GM18511 (cell line): ENCODE measurements around the gene INSR.

Source experiments
- ATAC-seq: cut with Tn5 transposase; IDR thresholded peaks from one replicate; pipeline ENCODE4 v1.9.1; 2021; ENCODE audit warnings: mild to moderate bottlenecking, moderate library complexity; ENCODE audit not compliant: unreplicated experiment

Gene INSR

DNA sequence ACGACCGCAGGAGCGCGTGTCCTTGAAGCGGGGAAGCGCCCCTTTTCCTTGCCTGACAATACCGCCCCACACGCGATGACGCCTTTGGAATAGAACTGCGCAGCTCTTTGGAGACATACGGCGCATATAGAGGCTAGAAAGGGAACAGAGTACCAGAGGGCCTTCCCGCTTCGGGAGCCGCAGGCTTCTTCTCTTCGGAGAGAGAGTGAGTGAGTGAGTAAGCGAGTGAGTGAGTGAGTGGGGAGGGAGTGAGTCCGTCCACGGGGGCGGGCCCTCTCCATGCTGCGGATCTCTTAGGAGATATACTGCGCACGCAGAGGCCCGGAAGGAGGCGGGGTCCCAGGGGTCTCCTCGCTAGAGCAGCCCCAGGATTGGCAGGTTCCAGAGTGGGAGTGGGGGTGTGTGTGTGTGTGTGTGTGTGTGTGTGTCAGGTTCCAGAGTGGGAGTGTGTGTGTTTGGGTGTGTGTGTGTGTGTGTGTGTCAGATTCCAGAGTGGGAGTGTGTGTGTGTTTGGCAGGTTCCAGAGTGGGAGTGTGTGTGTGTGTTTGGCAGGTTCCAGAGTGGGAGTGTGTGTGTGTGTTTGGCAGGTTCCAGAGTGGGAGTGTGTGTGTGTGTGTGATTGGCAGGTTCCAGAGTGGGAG is 97.0 kb downstream of the INSR start:
- ATAC-seq, result peak; percentile 59

DNA sequence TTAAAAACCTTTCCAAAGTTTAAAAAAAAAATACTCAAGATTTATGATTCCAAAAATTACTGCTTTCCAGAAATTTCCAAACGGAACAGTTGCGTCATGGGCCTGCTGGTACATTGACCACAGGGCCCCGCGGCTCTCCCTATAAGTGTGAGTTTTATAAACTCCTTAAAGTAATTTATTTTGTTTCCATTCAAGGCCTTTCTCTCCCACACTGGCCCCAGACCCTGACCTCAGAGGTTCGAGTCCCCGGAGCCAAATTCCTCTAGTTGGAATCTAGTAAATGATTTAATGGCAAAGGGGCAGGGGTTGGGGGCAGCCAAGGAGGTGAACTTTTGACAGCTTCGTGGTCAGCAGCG is 97.5 kb downstream of the INSR start:
- no peak for ATAC-seq

DNA sequence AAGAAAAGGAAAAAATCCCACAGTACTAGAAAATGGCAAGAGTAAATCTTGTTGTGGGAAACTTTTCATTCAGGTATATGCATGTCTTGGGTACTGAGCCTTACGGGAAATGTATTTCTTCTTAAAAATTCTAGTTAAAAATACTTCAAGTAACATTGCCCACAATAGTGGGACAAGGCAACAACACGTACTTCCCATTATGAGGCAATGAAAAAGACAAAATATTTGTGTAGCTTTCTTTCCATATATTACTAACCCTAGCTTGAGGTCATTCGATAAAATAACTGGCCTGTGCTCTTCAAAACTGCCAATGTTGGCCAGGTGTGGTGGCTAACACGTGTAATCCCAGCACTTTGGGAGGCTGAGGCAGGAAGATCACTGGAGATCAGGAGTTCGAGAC is 99.2 kb downstream of the INSR start:
- ATAC-seq, result no peak

DNA sequence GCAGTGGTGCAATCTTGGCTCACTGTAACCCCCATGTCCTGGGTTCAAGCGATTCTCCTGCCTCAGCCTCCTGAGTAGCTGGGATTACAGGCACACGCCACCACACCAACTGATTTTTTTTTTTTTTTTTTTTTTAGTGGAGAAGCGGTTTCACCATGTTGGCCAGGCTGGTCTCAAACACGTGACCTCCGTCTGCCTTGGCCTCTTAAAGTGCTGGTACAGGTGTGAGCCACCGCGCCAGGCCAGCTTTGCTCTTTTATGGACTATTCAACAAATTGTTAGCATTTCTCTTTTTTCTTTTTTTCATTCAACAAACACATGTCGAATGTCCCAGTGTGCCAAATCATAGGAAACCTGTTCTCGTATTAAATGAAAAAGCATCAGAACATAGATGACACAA is 99.6 kb downstream of the INSR start:
- ATAC-seq, result no peak

DNA sequence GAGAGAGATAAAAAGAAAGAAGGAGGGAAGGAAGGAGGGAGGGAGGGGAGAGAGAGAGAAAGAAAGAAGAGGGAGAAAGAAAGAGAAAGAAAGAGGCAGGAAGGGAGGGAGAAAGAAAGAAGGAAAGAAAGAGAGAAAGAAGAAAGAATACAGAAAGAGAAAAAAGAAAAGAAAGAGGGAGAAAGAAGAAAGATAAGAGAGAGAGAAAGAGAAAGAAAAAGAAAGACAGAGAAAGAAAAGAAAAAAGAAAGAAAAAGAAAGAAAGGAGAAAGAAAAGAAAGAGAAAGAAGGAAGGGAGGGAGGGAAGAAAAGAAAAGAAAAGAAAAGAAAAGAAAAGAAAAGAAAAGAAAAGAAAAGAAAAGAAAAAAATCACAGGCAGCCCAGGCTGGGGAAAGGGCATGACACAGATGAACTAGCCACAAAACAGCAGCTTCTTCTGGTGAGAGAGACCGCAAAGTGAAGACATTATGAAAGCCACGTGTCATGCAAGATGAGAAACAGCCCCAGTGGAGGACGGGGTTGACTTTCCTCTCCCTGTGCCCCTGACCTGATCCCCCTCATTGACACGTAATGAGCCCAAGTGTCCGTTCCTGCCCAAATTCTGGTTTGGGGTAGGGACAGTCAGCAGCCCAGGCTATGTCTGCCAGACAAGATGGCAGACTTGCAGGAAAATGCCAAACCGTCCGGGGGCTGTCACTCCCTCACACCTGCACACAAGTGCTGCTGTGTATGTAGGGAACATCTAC is 102.1 kb downstream of the INSR start:
- no peak for ATAC-seq

DNA sequence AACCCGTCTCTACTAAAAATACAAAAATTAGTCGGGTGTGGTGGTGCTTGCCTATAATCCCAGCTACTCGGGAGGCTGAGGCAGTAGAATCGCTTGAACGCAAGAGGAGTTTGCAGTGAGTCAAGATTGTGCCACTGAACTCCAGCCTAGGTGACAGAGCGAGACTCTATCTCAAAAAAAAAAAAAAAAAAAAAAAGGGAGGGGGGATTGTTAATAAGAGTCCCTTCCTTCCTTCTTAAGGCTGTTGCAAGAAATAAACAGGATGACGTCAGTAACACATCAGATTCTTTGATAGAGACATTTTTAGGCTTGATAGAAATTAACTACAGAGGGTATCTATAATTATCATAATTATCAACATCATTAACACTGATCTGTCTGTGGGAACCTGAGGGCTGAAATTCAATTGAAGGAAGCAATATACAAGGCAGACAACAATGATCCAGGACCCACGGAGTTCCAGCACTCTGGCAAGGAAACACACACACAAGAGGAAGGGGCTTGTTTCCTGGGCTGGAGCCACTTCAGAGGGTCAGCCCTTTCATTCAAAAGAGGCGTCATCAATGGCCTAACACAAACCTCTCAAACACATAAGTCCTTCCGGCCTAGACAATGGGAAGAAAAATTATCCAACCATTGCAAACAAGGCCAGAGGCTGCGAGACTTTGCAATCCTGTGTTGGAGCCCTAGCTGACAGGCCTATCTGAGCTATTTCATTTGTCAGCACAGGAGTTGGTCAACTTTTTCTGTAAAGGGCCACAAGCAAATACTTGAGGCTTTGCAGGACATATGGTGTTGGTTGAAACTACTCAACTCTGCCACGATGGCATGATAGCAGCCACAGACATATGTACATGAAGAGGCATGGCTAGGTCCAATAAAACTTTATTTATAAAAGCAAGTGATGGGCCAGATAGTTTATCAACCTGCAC is 105.2 kb downstream of the INSR start:
- ATAC-seq, result no peak

DNA sequence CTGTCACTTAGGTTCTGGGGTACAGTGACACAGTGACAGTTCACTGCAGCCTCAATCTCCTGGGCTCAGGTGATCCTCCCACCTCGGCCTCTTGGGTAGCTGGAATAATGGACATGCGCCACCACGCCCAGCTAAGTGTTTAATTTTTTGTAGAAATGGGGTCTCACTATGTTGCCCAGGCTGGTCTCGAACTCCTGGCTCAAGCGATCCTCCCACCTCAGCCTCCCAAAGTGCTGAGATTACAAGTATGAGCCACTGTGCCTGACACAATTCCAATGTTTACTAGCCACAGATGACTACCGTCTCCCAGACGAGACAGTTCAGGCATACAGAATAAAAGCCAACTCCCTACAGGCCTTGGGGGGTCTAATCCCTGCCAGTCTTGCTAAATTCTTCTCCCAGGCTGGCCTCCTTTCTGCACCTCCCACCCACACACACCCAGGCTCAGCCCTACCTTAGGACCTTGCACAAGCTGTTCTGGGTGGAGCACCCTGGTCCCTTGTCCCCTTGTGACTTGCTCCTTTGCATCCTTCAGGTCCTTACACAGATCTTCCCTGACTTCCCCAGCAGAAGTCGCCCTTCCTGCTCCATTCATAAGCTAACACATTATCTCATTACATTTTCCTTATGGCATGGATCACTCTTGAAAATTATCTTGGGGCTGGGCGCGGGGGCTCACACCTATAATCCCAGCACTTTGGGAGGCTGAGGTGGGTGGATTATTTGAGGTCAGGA is 106.4 kb downstream of the INSR start:
- ATAC-seq, result no peak

DNA sequence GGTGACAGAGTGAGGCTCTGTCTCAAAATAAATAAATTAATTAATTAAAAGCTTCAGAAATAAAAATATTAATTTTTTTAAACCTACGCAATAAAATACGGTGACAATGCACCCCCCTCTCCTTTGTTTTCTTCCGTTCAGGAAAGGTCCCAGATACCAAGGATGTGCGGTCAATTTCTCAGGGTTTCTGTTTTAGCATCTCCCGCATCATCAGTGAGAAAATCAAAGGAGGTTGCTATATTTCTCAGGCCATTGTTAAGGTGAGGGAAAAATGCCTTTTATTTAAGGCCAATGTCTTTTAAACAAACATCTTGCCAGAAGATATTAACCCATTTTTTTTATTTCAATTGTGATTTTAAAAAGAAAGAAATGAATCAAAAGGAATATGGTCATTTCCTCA is 111.7 kb downstream of the INSR start:
- ATAC-seq, result no peak

DNA sequence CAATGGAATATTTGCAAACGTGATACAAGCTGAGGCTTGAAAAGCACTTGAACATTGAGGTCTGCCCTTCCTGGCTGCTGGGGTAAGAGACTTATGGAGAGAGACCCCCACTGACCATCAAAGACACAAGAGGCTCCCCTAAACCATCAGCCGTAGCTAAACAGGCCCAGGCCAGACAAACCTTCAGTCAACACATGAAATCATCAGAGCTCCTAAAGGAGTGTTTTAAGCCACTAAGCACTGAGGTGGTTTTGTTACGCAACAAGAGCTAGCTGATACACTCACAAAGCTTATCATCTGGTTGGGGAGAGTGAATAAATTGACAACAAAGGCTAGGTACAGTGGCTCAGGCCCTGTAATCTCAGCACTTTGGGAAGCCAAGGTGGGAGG is 114.3 kb downstream of the INSR start:
- no peak for ATAC-seq

DNA sequence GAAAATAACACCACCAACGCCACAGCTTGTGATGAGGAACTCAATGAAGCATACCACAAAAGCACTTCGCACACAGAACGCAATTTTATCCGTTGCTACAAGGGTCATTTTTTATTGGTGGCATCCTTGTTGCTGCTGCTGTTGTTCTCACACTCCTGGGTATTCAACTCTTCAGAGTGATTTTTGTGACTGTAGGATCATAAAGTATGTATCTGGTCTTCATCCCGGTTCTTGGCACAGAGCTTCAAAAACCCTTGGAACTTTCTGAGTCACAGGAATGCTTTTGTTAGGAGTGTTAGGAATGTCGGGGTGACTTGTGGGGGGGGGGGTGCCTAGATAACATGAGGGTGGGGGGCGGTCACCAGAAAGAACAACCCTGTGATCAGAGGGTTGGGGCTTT is 116.3 kb downstream of the INSR start:
- no peak for ATAC-seq

DNA sequence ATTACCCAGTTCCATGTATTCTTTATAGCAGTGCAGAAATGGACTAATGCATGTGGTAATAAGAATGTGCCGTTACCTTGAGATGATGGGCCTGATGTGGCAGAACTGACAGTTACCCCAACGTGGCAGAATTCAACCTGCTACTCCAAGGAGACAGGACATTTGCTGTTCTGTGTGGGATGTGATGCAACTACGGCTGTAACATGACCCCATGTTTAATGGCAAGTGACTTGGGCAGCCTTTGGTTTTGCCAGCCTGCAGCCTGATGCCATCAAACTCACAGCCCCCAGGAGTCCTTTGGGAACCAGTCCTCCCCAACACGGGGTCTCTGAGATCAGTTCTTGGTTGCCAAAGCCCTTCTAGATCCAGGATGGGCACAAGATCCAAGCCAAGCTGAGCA is 117.4 kb downstream of the INSR start:
- ATAC-seq, result no peak

DNA sequence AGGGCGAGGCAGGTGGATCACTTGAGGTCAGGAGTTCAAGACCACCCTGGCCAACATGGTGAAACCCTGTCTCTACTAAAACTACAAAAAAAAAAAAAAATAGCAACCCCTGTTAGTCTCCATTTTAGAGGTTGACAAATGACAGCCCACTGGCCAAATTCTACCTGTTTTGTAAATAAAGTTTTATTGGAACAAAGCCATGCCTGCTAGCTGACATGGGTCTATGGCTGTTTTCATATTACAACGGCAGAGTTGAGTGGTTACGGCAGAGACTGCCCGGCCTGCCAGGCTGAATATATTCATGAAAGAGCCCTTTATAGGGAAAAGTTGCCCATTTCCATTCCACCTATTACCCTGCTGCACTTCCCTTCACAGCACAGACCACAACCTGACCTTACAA is 121.4 kb downstream of the INSR start:
- ATAC-seq, result no peak

DNA sequence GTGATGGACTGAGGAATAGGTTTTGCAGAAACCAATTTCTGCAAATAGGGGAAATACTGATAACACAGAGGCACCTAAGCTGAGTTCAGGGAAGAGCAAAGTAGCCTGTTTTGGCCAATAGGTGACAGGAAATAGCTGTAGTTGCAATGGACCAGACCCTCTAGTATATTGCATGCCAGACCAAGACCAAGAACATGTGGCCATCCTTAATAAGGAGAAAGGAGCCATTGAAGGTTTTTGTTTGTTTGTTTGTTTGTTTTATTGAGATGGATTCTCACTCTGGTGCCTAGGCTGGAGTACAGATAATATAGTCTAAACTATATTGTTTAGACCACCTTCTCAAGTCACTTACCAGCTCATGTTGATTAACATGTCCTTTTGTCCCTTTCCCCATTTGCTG is 123.2 kb downstream of the INSR start:
- no peak for ATAC-seq

DNA sequence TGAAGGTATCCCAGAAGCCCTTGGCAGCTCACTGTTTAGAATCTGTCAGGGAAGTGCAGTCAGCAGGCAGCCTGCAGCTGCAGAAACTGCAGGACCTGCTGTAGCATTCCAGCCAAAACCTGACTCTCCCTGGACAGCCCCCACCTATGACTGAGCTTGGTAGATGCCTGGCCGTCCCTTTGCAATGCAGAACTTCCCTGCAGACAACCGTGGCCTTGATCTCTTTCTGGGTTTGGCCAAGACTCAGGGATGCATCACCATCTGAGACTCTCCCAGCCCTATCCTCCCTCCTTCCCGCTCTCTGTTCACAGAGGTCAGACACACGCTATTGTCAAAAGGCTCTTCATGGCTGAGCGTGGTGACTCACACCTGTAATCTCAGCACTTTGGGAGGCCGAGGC is 125.3 kb downstream of the INSR start:
- no peak for ATAC-seq

DNA sequence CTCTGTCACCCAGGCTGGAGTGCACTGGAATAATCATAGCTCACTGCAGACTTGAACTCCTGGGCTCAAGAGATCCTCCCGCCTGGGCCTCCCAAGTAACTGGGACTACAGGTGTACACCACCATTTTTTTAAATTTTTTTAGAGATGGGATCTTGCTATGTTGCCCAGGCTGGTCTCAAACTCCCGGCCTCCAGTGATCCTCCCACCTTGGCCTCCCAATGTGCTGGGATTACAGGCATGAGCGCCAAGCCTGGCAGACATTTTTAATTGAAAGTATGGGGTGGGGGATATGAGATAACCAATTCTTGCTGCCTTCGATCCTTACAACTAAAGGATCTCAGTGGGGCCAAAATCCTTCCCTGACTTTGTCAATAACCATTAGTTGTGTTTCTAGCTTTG is 132.9 kb downstream of the INSR start:
- ATAC-seq, result no peak

DNA sequence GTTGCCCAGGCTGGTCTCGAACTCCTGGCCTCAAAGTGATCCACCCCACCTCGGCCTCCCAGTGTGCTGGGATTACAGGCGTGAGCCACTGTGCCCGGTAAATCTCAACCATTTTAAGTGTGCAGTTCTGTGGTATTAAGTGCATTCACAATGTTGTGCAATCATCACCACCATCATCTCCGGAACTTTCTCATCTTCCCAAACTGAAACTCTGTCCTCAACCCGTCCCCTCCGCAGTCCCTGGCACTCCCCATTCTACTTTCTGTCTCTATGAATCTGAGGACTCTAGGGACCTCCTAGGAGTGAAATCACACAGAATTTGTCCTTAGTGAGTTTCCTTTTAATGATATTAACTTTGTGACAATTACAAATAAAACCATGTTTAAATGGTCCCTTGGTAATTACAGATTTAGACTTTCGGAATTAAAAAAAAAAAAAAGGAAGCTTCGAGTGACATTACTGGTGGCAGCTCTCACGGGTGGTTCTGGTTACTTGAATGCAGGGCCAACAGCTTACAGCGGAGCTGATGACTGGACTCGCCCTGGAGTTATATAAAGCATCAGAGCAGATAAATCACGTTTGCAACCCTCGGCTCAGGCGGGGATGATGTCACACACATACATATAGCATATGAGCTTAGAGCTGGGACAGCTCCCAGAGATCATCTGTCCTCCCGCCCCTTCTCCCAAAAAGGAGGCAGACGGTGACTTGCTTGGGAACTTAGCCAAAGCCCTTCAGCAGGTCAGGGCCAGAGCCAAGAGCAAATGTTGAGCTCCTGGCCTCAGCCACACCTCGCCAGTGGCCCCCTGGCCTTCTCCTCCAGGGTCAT is 134.9 kb downstream of the INSR start:
- ATAC-seq, result no peak

DNA sequence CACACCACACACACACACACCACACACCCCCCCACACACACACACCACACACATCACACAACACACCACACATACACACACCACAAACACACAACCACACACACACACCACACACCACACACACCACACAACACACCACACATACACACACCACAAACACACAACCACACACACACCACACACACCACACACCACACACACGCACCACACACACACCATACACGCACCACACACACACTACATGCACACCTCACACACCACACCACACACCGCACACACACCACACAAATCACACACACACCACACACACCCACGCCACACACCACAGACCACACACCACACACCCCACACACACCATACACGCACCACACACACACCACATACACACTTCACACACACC is 141.2 kb downstream of the INSR start:
- ATAC-seq, result no peak

DNA sequence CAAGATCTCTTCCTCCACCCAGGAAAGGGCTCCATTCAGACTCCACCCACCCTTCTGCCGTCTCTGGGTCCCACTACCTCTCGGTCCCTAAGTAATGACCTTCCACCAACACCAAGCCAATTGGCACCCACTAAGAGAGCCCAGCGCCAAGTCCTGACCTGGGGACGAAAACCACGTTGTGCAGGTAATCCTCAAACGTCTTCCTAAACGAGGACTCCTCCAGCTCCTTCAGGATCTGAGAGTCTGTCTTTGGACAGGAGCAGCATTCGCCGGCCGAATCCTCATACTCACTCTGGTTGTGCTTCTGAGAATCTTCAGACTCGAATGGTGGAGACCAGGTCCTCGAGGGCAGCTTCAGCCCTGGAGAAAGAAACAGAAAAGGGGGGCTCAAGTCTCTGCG is 141.6 kb downstream of the INSR start:
- ATAC-seq, result no peak

DNA sequence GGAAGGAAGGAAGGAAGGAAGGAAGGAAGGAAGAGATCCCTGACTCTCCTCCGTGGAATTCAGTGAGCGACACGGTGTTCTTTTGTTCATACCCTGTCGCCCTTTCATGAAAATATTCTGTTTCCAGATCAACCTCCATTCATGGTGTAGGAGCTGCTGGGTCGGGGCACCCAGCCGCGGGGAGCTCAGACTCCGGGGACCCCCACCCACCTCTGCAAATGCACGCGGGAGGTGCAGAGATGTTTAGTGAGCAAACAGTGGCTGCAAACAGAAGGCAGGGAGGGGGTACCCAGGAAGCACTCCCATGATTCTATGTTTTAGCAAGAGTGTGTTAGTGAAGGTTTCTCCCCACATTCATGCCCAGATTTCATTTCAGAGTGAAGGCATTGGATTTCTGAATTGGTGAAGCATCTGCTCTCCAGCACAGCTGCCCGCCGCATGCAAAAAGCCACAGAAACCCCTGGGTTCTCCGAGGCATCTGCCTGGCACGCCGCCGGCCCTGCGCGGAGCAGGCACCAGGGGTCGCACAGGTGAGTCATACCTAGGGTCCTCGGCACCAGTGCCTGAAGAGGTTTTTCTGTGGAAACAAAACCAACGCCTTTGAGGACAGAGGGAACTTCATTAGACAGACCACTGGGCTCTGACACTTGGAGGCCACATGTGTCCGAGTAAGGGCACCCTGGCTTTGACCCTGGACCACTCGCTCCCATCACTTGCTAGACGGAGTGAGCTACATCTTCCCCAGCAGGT is 144.1 kb downstream of the INSR start:
- no peak for ATAC-seq
